ENCODE measurements around the gene IP6K1. TPM values are rescaled to one million over a fixed set of nuclear protein-coding genes. Genes with fewer than 3 reads are reported as not detected.

Gene IP6K1
- total and polyA plus RNA-seq, 10 of the 15 experiments (the other 5 are each of a cell fraction or from before 2014, with no cell fraction given), result 1.3 to 30.6 (median 18.2) TPM

DNA sequence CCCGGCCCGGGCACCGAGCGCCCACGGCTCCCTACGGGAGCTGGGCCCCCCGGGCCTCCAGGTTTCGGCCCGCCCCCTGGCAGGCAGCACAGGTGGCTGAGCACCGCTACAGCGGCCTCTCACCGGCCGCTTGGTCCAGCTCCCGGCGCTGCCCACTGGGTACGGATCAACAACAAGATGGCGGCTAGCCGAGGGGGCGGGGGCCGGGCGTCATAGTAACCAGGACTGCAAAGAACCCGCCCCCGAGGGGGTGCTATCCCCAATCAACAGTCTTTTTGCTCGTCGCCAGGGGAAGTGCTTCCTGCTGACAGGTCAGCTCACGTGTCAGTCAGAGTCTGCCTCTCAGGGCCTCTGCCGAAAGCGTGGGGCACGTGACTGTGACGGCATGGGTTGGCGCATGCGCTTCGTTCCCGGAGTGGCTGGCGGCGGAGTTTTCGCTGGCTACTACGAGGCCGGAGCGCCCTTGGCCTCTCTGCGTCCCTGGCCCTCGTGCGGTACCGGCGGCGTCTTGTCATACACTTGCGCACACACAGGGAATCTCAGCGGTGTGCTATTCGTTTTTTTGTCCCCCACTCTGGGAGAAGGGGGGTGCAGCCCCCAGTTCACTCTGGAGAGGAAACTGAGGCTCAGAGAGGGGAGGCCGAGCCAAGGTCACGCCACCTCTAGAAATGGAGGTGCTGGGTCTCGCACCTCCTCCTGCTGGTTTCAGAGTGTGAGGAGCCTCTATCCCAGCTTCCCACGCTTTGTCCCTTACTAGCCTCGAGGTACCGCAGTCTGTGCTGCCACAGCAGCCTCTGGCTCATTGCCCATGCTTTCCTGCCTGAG is at the start of gene IP6K1 (continued):
- TF ChIP-seq HCFC1 (IDR thresholded peaks at IDR 0.05; ENCODE audit: low read length) (peak; percentile 49), NFYA (IDR thresholded peaks at IDR 0.05; ENCODE audit: borderline replicate concordance, low read depth, low read length) (peak; percentile 67), NBN (IDR thresholded peaks at IDR 0.05) (peak; percentile 79), NFIC (IDR thresholded peaks at IDR 0.05; ENCODE audit: low read depth, low read length) (no peak), NR2C1 (IDR thresholded peaks at IDR 0.05) (no peak), SP1 (IDR thresholded peaks at IDR 0.05; ENCODE audit: low read depth, low read length) (peak; percentile 98), RBBP5 (conservative IDR thresholded peaks at IDR 0.05) (no peak), SREBF2 (IDR thresholded peaks at IDR 0.05; ENCODE audit: low read length) (no peak), CREM (IDR thresholded peaks at IDR 0.05; ENCODE audit: low read depth) (peak; percentile 88), JUND (IDR thresholded peaks at IDR 0.05; ENCODE audit: low read depth, low read length) (no peak), FOXK2 (IDR thresholded peaks at IDR 0.05) (peak; percentile 59), EP300 (IDR thresholded peaks at IDR 0.05; ENCODE audit: borderline replicate concordance in 1 of 2, control insufficient read depth in 1 of 2, low read depth in 2 of 2, low read length in 2 of 2) (no peak), WRNIP1 (IDR thresholded peaks at IDR 0.05; ENCODE audit: borderline replicate concordance, low read depth, low read length) (no peak), MYB (IDR thresholded peaks at IDR 0.05; ENCODE audit: borderline replicate concordance, low read depth, low read length) (no peak), POLR2AphosphoS2 (IDR thresholded peaks at IDR 0.05; ENCODE audit: low read depth, low read length) (peak; percentile 81; the same call in 1 of the 2 replicates), NR2F1 (conservative IDR thresholded peaks at IDR 0.05) (peak; percentile 40; the same call in 1 of the 2 replicates), NR2C2 (IDR thresholded peaks at IDR 0.05; ENCODE audit: borderline replicate concordance, control insufficient read depth, insufficient read length, low read depth) (no peak), BRCA1 (IDR thresholded peaks at IDR 0.05; ENCODE audit: low read depth, low read length) (no peak), MEF2B (IDR thresholded peaks at IDR 0.05; ENCODE audit: partially characterized antibody, poor library complexity, severe bottlenecking) (peak; percentile 64), ZNF24 (IDR thresholded peaks at IDR 0.05) (no peak)
- TF ChIP-seq, protein P1, sequence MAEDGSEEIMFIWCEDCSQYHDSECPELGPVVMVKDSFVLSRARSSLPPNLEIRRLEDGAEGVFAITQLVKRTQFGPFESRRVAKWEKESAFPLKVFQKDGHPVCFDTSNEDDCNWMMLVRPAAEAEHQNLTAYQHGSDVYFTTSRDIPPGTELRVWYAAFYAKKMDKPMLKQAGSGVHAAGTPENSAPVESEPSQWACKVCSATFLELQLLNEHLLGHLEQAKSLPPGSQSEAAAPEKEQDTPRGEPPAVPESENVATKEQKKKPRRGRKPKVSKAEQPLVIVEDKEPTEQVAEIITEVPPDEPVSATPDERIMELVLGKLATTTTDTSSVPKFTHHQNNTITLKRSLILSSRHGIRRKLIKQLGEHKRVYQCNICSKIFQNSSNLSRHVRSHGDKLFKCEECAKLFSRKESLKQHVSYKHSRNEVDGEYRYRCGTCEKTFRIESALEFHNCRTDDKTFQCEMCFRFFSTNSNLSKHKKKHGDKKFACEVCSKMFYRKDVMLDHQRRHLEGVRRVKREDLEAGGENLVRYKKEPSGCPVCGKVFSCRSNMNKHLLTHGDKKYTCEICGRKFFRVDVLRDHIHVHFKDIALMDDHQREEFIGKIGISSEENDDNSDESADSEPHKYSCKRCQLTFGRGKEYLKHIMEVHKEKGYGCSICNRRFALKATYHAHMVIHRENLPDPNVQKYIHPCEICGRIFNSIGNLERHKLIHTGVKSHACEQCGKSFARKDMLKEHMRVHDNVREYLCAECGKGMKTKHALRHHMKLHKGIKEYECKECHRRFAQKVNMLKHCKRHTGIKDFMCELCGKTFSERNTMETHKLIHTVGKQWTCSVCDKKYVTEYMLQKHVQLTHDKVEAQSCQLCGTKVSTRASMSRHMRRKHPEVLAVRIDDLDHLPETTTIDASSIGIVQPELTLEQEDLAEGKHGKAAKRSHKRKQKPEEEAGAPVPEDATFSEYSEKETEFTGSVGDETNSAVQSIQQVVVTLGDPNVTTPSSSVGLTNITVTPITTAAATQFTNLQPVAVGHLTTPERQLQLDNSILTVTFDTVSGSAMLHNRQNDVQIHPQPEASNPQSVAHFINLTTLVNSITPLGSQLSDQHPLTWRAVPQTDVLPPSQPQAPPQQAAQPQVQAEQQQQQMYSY (CRISPR knock-in tag; IDR thresholded peaks at IDR 0.05), result no peak
- TF ChIP-seq, protein P2, sequence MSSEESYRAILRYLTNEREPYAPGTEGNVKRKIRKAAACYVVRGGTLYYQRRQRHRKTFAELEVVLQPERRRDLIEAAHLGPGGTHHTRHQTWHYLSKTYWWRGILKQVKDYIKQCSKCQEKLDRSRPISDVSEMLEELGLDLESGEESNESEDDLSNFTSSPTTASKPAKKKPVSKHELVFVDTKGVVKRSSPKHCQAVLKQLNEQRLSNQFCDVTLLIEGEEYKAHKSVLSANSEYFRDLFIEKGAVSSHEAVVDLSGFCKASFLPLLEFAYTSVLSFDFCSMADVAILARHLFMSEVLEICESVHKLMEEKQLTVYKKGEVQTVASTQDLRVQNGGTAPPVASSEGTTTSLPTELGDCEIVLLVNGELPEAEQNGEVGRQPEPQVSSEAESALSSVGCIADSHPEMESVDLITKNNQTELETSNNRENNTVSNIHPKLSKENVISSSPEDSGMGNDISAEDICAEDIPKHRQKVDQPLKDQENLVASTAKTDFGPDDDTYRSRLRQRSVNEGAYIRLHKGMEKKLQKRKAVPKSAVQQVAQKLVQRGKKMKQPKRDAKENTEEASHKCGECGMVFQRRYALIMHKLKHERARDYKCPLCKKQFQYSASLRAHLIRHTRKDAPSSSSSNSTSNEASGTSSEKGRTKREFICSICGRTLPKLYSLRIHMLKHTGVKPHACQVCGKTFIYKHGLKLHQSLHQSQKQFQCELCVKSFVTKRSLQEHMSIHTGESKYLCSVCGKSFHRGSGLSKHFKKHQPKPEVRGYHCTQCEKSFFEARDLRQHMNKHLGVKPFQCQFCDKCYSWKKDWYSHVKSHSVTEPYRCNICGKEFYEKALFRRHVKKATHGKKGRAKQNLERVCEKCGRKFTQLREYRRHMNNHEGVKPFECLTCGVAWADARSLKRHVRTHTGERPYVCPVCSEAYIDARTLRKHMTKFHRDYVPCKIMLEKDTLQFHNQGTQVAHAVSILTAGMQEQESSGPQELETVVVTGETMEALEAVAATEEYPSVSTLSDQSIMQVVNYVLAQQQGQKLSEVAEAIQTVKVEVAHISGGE (CRISPR knock-in tag; IDR thresholded peaks at IDR 0.05), result no peak
- TF ChIP-seq, protein P3, sequence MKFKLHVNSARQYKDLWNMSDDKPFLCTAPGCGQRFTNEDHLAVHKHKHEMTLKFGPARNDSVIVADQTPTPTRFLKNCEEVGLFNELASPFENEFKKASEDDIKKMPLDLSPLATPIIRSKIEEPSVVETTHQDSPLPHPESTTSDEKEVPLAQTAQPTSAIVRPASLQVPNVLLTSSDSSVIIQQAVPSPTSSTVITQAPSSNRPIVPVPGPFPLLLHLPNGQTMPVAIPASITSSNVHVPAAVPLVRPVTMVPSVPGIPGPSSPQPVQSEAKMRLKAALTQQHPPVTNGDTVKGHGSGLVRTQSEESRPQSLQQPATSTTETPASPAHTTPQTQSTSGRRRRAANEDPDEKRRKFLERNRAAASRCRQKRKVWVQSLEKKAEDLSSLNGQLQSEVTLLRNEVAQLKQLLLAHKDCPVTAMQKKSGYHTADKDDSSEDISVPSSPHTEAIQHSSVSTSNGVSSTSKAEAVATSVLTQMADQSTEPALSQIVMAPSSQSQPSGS (IDR thresholded peaks at IDR 0.05; ENCODE audit: low read length), result no peak
